Muscle of back (tissue), 11 donors: ENCODE data around the gene NFATC1. TPM values are rescaled to one million over a fixed set of nuclear protein-coding genes. Genes with fewer than 3 reads are reported as not detected.
A peak's percentile ranks its signal among the peaks of the same experiment; 100 is the strongest.

Source experiments
- DNase-seq, 3 donors: peaks; one replicate each; pipeline versions ENCODE4 v3.0.0 to v3.0.0-alpha.2; 2013
- polyA plus RNA-seq, 10 donors: library from polyadenylated mRNA; unstranded; fragments of 120-200 nt; gene quantifications; one replicate each; pipeline ENCODE4 v1.2.1, GENCODE V29; 2013; ENCODE audit not compliant: insufficient read length in 10 of 10

Gene NFATC1
- polyA plus RNA-seq, 10 donors, result 10.5 to 19.4 (median 12.7) TPM

DNA sequence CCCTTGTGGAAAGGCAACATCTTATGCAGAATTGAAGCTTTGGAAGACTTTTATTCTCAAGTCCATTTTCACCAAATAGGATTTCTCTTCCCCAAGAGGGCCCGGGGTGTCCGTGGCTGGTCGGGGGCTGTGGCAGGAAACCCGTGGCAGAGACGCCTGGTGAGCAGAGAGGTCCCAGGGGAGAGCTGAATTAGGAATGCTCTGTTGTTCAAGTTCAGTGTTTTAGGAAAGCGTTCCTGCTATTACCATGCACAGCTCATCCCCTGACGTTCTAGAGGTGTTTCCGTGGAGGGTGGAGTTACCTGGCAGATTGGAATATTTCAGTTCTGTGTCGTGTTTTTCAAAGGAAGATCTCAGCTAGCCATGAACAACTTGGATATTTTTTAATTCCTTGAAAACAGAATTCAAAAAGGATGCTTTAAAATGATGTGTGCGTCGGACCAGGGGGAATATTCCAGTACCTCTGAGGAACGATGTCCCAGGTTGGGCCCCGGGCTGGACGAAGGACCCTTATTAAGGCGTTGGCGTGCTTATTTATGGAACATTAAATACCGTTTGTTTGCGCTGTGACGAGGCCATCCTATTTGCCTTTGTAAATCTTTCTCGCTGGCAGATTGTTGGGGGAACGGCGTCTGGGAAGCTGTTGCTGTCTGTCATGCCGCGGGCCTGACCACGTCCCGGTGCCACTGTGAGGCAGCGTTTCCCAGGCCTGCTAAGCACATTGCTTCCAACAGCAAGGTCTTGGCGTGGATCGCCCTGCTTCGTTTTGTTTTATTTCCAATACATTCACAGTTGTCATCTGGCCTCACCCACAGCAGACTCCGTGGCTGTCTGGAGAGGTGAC, 8.2 kb downstream of the NFATC1 start:
- peak in 2 of 3 donors; percentile 42 to 65 for DNase-seq

DNA sequence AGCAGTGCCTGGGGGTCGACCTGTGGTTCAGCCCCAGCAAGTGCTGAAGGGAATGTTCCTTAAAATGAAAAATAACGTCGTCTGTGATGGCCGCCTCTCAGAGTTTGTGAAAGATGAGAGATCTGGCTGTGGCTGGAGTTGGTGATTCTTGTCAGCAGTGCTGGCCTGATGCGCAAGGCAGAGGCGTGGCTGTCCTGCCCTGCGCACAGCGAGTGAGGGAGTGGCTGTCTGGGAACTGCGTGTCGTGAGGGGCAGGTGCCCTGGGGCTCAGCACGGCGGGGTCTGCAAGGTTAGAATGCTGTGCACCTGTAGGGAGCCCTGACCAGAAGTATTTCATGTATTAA, 8.8 kb downstream of the NFATC1 start:
- no peak for DNase-seq

DNA sequence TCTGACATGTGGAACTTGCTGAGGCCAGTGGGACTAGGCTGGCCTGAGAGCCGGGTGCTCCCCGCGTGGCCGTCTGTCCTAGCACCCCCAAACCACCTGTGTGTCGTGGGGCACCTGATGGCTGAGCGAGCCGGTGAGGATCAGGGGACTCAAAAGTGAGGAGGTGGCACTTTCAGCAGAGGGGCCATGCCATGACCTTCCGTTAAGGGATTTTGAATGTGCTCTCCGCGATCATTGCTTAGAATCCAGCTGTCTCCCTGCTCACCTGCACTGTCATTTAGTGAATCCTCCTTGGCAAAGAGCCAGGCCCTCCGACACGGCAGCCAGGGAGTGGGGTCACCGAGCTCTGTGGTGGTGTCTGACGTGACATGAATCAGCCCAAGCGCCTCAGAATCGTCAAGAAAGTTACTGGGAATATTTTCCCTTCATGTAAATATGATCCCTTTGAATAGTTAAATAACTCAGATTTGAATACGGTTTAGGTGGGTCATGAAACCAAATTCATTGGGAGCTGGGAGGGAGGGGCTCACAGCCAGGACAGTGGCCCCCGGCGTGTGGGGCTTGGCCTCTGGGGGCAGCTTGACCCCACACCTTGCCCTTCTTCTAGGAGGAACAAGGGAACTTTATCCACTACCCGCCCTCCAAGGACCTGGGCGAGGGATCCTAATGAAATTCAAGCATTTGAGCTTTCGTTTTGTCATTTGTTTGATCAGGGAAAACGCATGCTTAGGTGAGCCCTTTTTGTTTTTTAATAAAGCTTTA, 9.5 kb downstream of the NFATC1 start:
- DNase-seq, result no peak

DNA sequence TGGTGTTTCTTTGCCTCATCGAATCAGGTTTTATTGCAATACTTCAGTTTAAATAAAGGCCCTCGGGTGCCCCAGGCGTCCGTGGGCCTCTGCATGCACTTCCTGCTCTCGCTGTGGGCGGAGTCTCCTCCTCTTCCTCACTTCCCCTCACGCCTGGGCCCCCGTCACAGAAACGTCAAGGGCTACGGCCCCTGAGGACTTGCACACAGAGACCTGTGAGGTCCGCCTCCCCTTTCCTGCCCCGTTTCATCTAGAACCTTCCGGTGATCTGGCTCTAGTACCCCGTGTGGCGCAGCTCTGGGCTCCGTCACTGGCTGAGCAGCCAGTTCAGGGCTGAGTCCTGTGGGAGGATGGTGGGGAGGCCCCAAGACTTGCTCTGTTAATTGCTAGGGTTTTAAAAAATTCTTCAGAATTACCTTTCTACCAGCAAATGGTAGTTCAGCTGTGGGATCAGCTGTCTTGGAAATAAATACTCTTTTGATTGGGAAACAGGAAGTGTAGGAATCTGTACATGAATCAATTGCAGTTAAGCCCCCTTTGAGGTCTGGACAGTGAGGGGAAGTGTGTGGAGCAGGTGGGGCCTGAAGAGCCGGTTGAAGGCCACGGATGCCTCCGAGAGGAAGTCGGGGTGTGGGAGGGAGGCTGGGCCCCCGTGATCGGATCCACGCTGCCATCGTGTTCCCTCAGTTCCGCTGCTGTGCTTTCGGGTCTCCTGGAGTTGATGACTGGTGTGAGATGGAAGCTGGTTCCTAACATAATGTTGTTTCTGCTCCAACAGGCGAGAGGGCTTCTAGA, 10.2 kb downstream of the NFATC1 start:
- peak in 1 of 3 donors; percentile 67 for DNase-seq

DNA sequence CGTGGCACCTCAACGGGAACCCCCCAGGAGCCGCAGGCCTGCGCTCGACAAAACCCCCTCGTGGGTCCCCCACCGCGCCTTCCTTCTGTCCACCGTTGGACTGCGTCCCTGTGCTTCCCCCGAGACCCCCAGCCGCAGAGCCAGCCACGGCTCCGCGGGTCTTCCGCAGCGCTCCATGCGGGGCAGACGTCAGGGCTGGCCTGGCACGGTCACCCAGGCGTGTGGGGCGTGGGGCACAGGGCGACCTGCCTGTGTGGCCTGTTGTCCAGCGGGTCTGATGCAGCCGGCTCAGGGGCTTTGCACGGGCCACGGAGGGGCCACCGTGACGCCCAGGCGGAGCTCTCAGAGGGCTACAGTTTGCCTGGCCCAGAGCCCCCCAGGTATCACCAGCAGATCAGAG, 11.0 kb downstream of the NFATC1 start:
- no peak for DNase-seq

DNA sequence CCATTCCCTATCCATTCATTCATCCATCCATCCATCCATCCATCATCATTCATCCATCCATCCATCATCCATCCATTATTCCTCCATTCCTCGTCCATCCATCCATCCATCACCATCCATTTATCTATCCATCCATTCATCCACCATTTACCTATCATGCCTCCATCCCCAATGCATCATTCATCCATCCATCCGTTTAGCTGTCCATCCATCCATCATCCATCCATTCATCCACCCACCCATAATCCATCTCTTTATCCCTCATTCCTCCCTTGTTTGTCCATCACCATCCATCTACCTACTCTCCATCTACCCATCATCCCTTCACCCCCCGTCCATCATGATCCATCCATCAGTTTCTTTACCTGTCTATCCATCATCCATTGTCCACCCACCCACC, 13.6 kb downstream of the NFATC1 start:
- no peak for DNase-seq

DNA sequence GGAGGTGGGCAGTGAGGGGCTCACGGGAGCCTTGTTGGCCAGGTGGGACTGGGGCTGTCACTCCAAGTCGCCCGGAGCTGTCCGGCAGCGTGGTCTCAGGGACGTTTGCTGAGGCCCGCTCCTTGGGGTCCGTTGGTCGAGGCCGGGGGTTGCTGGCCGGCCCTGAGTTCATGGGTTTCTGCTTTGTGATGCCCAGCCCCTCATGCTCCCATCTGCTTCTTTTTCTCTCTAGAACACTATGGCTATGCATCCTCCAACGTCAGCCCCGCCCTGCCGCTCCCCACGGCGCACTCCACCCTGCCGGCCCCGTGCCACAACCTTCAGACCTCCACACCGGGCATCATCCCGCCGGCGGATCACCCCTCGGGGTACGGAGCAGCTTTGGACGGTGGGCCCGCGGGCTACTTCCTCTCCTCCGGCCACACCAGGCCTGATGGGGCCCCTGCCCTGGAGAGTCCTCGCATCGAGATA, 14.5 kb downstream of the NFATC1 start:
- DNase-seq, result no peak

DNA sequence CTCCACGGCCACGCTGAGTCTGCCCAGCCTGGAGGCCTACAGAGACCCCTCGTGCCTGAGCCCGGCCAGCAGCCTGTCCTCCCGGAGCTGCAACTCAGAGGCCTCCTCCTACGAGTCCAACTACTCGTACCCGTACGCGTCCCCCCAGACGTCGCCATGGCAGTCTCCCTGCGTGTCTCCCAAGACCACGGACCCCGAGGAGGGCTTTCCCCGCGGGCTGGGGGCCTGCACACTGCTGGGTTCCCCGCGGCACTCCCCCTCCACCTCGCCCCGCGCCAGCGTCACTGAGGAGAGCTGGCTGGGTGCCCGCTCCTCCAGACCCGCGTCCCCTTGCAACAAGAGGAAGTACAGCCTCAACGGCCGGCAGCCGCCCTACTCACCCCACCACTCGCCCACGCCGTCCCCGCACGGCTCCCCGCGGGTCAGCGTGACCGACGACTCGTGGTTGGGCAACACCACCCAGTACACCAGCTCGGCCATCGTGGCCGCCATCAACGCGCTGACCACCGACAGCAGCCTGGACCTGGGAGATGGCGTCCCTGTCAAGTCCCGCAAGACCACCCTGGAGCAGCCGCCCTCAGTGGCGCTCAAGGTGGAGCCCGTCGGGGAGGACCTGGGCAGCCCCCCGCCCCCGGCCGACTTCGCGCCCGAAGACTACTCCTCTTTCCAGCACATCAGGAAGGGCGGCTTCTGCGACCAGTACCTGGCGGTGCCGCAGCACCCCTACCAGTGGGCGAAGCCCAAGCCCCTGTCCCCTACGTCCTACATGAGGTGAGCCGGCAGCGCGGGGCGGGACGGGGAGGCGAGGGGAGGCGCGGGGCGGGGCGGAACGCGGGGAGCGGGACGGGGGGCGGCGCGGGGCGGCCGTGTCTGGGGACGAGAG, 15.2 kb downstream of the NFATC1 start:
- DNase-seq, result no peak

DNA sequence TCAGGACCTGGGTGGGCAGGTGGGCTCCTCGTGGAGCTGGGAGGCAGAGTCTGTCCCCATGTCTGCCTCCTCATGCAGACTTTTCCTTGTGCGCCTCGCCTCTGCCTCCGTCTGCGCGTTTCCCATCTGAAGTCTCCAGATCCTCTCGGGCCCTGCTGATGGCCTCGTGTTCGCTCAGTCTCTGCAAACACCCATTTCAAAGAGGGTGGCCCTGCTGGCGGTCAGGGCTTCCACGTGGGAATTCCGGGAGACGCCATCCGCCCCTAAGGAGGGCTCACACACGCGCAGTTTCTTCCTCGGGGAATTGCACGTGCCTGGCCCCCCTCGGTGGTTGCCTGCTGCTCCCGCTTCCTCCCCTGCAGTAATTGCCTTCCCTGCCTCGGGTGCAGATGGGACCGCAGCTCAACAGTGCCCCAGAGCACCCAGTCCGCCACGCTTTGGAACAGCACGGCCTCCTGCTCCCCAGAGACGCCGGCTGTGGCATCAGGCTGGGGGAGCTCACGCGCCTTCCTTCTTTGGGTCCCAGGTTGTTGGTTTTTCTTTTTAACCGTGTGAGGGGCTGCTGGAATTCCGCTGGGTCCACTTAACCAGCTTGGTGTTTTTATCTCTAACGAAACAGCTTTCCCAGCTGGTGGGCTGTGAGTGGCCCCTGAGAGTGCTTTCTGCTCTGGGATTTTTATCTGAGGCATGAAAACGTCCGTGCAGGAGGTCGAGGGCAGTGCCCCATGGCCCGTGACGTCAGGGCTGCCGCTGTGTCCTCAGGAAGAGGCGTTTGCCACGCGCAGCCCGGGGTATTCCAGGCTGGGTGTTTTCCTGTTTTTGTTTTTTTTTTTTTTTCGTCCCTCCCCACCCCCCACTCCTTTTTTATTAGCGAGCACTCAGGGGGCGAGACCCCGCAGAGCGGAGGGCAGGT, 16.1 kb downstream of the NFATC1 start:
- no peak for DNase-seq

DNA sequence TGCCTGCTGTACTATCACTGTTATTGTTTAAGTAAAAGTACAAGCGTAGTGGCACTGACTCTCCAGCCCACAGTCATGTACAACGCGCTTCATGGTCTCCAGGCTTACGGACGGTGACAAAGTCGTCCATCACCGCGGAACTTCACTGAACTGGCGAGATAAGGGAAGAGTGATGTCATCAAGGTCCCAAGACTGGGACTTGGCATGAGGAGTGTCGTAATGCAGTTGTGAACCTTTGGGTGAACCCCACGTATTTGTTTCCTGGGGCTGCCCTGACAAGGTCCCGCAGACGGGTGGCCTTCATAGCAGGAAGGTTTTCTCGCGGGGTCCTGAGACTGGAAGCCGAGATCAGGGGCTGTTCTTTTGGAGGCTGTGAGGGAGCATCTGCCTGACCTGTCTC, 17.3 kb downstream of the NFATC1 start:
- no peak for DNase-seq

DNA sequence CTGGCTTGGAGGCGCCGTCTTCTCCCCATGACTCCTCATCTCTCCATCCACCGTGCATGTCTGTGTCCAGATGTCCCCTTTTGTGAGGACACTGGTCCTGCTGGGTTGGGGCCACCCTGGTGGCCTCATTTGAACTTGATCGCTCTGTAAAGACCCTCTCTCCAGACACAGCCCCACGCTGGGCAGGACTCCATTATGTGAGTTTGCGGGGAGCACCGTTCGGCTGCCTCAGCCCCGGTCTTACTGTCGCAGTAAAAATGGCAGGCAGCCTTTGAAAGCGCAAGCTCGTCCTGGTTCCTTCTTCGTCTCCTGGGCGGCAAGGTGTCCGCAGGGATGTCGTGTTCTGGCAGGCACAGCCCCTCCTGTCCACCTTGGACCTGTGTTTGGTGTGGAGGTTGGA, 17.7 kb downstream of the NFATC1 start:
- no peak for DNase-seq

DNA sequence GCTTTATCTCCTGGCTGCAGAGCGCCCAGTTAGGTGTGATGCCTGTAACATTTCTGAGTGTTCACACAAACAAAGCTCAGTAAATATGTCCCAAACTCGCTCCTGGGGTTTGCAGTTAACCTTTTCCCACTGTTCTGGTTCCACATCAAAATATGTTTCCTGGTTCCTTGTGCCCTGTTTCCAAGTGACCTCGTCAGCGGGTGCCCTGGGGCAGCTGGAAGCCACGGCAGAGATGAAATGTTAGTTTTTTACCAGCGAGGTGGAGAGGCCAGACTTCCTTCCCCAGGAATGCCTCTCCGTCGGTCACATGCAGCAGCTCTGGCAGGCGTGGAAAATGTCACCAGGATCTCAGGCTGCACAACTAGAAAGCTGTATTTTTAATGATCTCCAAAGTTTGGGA, 18.2 kb downstream of the NFATC1 start:
- DNase-seq, result no peak

DNA sequence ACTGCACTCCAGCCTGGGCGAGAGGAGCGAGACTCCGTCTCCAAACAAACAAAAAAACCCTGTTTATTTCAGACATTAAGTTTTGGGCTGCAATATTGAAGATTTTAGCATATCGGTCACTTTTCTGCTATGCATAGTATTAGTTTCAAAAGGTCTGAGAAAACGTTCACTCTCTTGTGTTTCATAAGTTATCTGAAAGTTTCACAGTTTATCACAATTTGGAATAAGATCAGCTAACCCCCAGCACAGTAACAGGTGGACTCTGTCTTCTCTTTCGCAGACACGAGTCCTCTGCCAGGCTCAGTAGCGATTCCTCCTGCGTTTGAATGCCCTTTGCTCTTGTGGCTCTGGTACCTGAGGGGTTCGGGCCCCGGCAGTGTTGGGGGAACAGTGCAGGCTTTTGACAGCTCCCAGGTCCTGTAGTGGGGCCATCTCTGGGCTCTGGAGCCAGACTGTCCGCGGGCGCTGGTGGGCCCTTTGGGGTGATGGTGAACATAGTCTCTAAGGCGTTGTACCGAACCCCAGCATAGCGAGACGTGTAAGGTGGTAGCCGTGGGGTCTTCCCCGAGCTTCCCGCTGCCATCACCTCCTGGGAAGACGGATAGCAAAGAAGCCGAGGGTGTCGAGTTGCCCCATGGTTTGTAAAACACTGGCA, 20.4 kb downstream of the NFATC1 start:
- no peak for DNase-seq

DNA sequence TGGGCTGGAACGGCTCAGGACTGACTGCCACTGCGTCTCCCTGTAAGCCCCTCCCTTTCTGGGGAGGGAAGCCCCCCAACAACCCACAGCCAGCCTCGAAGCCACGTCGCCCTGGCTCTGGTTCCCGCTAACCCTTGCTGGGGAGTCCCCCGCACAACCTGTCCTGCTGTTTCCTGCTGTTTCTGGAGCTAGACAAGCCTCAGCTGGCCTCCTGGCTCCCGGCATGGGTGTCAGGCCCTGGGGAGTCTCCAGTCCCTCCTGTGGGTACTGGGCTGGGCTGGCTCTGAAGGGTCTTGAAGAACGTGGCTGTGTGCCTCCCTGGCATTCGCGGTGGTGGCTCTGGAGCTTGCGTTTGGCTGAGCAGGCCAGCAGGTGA, 20.9 kb downstream of the NFATC1 start:
- no peak for DNase-seq

DNA sequence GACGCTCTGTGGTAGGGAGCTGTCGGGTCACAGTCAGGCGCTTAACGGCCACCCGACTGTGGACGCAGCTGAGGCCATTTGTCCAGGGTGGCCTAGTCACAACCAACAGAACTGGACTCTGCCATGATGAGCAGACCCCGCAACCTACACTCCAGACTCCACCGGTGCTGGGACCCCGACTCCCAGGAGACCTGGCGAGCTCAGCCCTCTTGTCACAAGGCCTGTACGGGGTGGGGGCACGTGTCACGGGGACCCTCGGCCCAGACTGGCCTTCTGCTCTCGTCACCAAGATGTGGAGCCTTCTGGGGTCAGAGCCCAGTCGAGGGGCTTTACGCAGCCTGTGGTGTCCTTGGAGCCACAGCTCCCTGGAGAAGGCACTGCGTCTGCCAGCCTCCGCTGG, 22.5 kb downstream of the NFATC1 start:
- no peak for DNase-seq

DNA sequence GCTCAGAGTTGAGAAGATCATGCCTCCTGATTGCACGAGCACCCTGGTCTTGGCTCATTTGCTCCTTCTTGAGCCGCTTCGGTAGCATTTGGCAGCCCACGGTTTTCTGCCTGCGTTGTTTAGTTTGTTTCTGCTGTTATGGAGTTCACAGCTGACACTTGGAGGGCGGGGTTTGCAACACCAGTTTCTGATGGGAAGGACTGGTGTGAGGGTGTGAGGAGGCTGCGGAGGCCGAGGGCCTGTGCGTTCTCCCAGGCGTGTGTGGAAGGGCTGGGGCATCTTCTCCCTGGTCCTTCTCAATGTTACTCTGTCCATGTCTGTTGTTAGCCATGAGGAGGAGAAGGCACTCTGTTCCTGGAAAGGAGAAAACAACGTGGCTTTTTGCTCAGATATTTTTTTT, 22.9 kb downstream of the NFATC1 start:
- DNase-seq, result no peak

DNA sequence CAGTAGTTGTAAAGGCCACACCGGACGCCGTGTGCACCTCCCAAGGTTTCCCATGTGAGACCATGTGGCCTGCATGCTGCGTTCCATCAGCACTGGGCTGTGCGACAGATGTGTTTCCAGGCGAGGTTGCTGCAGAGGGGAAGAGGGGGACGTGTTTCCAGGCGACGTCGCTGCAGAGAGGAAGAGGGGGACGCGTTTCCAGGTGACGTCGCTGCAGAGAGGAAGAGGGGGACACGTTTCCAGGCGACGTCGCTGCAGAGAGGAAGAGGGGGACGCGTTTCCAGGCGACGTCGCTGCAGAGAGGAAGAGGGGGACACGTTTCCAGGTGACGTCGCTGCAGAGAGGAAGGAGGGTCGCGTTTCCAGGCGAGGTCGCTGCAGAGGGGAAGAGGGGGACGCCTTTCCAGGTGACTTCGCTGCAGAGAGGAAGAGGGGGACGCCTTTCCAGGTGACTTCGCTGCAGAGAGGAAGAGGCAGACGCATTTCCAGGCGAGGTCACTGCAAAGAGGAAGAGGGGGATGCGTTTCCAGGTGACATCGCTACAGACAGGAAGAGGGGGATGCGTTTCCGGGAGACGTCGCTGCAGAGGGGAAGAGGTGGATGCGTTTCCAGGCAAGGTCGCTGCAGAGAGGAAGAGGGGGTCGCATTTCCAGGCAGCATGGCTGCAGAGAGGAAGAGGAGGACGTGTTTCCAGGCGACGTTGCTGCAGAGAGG, 24.5 kb downstream of the NFATC1 start:
- DNase-seq, result no peak

DNA sequence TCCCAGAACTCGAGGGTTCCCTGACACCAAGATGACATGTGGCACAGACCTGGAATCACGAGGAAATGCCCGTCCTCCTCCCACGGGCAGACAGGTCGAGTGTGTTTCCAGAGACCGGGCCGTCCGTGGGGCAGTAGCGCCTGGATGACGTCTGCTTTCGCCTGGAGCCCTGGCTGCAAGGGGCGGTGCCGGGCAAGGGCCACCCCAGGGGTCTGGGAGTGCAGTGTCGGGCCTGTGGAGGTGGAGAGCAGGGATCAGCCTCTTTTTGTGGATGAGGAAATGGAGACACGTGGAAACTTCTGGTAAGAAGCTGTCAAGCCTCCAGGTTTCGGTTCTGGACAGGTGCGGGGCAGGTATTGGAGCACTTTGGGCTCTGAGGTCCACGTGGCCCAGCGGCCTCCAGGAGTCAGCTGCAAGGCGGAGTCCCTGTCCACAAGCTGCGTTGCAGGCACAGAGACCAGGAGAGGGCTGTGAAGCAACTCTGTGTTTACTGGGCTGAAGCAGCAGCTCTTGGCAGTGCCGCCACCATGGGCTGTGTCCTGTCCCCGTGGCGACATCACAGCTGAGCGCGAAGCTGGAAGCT, 25.6 kb downstream of the NFATC1 start:
- DNase-seq, result no peak
